Loucy (cell line): Measurements from ENCODE around the gene ALK.

Experiments
- H2AFZ ChIP-seq: fragments of 200-600 bp; sonication (generic); 2 replicates; pipeline ENCODE4 v1.6.0; 2016; ENCODE audit warnings: antibody characterized with exemption, mild to moderate bottlenecking, low read length, moderate library complexity
- H3F3A ChIP-seq: fragments of 200-600 bp; 2 replicates; pipeline ENCODE4 v1.6.0; 2016; ENCODE audit warnings: antibody characterized with exemption, low read depth, mild to moderate bottlenecking
- H3K27me3 ChIP-seq: fragments of 200-600 bp; sonication (generic); 2 replicates; pipeline ENCODE4 v1.6.1; 2014; ENCODE audit warnings: low read length, mild to moderate bottlenecking; ENCODE audit not compliant: insufficient read depth, poor library complexity, severe bottlenecking
- H3K36me3 ChIP-seq: fragments of 200-600 bp; sonication (generic); 2 replicates; pipeline ENCODE4 v1.6.1; 2016; ENCODE audit warnings: low read length; ENCODE audit not compliant: insufficient read depth
- H3K4me1 ChIP-seq: fragments of 200-600 bp; sonication (generic); 2 replicates; pipeline ENCODE4 v1.5.1; 2014; ENCODE audit warnings: low read length, mild to moderate bottlenecking; ENCODE audit not compliant: insufficient read depth, poor library complexity, severe bottlenecking
- H3K4me2 ChIP-seq: fragments of 200-600 bp; sonication (generic); 2 replicates; pipeline ENCODE4 v1.6.0; 2014; ENCODE audit warnings: antibody characterized with exemption, low read length, low read depth, mild to moderate bottlenecking; ENCODE audit not compliant: poor library complexity, severe bottlenecking
- H3K4me3 ChIP-seq: fragments of 200-600 bp; sonication (generic); 2 replicates; pipeline ENCODE4 v1.5.1; 2014; ENCODE audit warnings: low read length, mild to moderate bottlenecking, mixed read lengths; ENCODE audit not compliant: poor library complexity, severe bottlenecking
- H3K79me2 ChIP-seq: fragments of 200-600 bp; sonication (generic); 2 replicates; pipeline ENCODE4 v1.6.1; 2014; ENCODE audit warnings: low read length; ENCODE audit not compliant: insufficient read depth
- H3K9ac ChIP-seq: fragments of 200-600 bp; sonication (generic); 2 replicates; pipeline ENCODE4 v1.6.0; 2014; ENCODE audit warnings: mild to moderate bottlenecking, low read depth, low read length, moderate library complexity; ENCODE audit not compliant: poor library complexity, severe bottlenecking
- H3K9me2 ChIP-seq: fragments of 200-600 bp; sonication (generic); replicated peaks from 2 replicates; pipeline ENCODE4 v1.6.1; 2016; ENCODE audit warnings: low read depth, low read length, mixed read lengths
- H3K9me3 ChIP-seq: fragments of 200-600 bp; sonication (generic); 2 replicates; pipeline ENCODE4 v1.6.1; 2014; ENCODE audit warnings: mild to moderate bottlenecking, antibody characterized with exemption, low read length, low read depth; ENCODE audit not compliant: insufficient read depth
- H4K20me1 ChIP-seq: fragments of 200-600 bp; sonication (generic); 2 replicates; pipeline ENCODE4 v1.6.0; 2014; ENCODE audit warnings: antibody characterized with exemption, low read length, mild to moderate bottlenecking; ENCODE audit not compliant: insufficient read depth, poor library complexity, severe bottlenecking
- CTCF ChIP-seq: fragments of 200-600 bp; sonication (generic); conservative IDR thresholded peaks from 2 replicates; pipeline ENCODE4 v1.5.1; 2014; ENCODE audit warnings: mild to moderate bottlenecking, antibody characterized with exemption, low read length
- EZH2phosphoT487 ChIP-seq: fragments of 200-600 bp; IDR thresholded peaks from 2 replicates; pipeline ENCODE4 v1.6.1; 2018; ENCODE audit warnings: antibody characterized with exemption, mild to moderate bottlenecking, moderate library complexity, borderline replicate concordance

Gene ALK

GRCh38 chr2:29192526-29192925 is 728.9 kb downstream of the ALK start:
- Histone ChIP-seq H3K36me3 (no peaks in the 10 kb centered on the region), H3F3A (no peaks in the 10 kb centered on the region), H3K79me2 (no peaks in the 10 kb centered on the region)

GRCh38 chr2:29191817-29192216 is 729.6 kb downstream of the ALK start:
- TF ChIP-seq CTCF (no peak), EZH2phosphoT487 (no peak)
- Histone ChIP-seq H3K79me2 (no peaks in the 10 kb centered on the region), H3K4me1 (no peaks in the 10 kb centered on the region), H4K20me1 (no peaks in the 10 kb centered on the region), H3K4me2 (no peak overlapping the region), H3K9ac (no peak overlapping the region), H3K27me3 (no peaks in the 10 kb centered on the region), H3K4me3 (no peak overlapping the region), H3K9me2 (no peaks in the 10 kb centered on the region), H3F3A (no peaks in the 10 kb centered on the region), H3K9me3 (no peaks in the 10 kb centered on the region), H3K36me3 (no peaks in the 10 kb centered on the region), H2AFZ (no peak overlapping the region)

More at GRCh38 chr2:29192526-29192925, 728.9 kb downstream of the ALK start:
- TF ChIP-seq EZH2phosphoT487 (no peak), CTCF (no peak)
- H3K9me2 ChIP-seq = no peaks in the 10 kb centered on the region
- no peak overlapping the region for H3K9ac ChIP-seq
- no peaks in the 10 kb centered on the region for H3K9me3 ChIP-seq
- no peaks in the 10 kb centered on the region for H4K20me1 ChIP-seq
- no peak overlapping the region for H2AFZ ChIP-seq
- H3K27me3 ChIP-seq = no peaks in the 10 kb centered on the region
- no peak overlapping the region for H3K4me2 ChIP-seq
- no peak overlapping the region for H3K4me3 ChIP-seq
- H3K4me1 ChIP-seq = no peaks in the 10 kb centered on the region

- Histone ChIP-seq H3F3A (no peaks in the 10 kb centered on the region), H3K27me3 (no peaks in the 10 kb centered on the region), H3K79me2 (no peaks in the 10 kb centered on the region), H3K9ac (no peak overlapping the region), H3K9me2 (no peaks in the 10 kb centered on the region), H3K36me3 (no peaks in the 10 kb centered on the region), H2AFZ (no peak overlapping the region), H4K20me1 (no peaks in the 10 kb centered on the region), H3K4me2 (no peak overlapping the region), H3K9me3 (no peaks in the 10 kb centered on the region), H3K4me1 (no peaks in the 10 kb centered on the region), H3K4me3 (no peak overlapping the region)
- TF ChIP-seq CTCF (no peak), EZH2phosphoT487 (no peak)
Measured at GRCh38 chr2:29189052-29189451, 732.3 kb downstream of the ALK start.
